ENCODE data around the gene MTUS2.

The MTUS2 gene

GRCh38 chr13:29402166-29402636 is 582.1 kb downstream of the MTUS2 start:
- no peak for DNase-seq (ENCODE audit: extremely low read depth, low read depth)
- TF ChIP-seq CTCF (IDR thresholded peaks at IDR 0.05; ENCODE audit: low read depth, low read length): no peak

GRCh38 chr13:29405401-29405800 is 585.3 kb downstream of the MTUS2 start:
- no peak for DNase-seq (ENCODE audit: extremely low read depth, low read depth)
- no peak for TF ChIP-seq CTCF (IDR thresholded peaks at IDR 0.05; ENCODE audit: low read depth, low read length)

GRCh38 chr13:29411481-29411880 is 591.3 kb downstream of the MTUS2 start:
- no peak for DNase-seq (ENCODE audit: extremely low read depth, low read depth)
- TF ChIP-seq CTCF (IDR thresholded peaks at IDR 0.05; ENCODE audit: low read depth, low read length): no peak

- TF ChIP-seq CTCF (IDR thresholded peaks at IDR 0.05; ENCODE audit: low read depth, low read length): no peak
- no peak for DNase-seq (ENCODE audit: extremely low read depth, low read depth)
Observed at GRCh38 chr13:29418026-29418425, 597.9 kb downstream of the MTUS2 start.

GRCh38 chr13:29421118-29421517 is 601.0 kb downstream of the MTUS2 start:
- no peak for TF ChIP-seq CTCF (IDR thresholded peaks at IDR 0.05; ENCODE audit: low read depth, low read length)
- no peak for DNase-seq (ENCODE audit: extremely low read depth, low read depth)

GRCh38 chr13:29422015-29422414 is 601.9 kb downstream of the MTUS2 start:
- DNase-seq (ENCODE audit: extremely low read depth, low read depth): no peak
- TF ChIP-seq CTCF (IDR thresholded peaks at IDR 0.05; ENCODE audit: low read depth, low read length): no peak

- TF ChIP-seq CTCF (IDR thresholded peaks at IDR 0.05; ENCODE audit: low read depth, low read length): no peak
- DNase-seq (ENCODE audit: extremely low read depth, low read depth): no peak
Observed at GRCh38 chr13:29423050-29423449, 602.9 kb downstream of the MTUS2 start.

All from AG09319 (cell line).